ENCODE measurements around the gene RAB27B. TPM values are rescaled to one million over a fixed set of nuclear protein-coding genes. Genes with fewer than 3 reads are reported as not detected.
A peak's percentile ranks its signal among the peaks of the same experiment; 100 is the strongest.

Gene RAB27B
- total and polyA plus RNA-seq, 5 donors: under 0.01 to 0.29 (median 0.08) TPM

DNA sequence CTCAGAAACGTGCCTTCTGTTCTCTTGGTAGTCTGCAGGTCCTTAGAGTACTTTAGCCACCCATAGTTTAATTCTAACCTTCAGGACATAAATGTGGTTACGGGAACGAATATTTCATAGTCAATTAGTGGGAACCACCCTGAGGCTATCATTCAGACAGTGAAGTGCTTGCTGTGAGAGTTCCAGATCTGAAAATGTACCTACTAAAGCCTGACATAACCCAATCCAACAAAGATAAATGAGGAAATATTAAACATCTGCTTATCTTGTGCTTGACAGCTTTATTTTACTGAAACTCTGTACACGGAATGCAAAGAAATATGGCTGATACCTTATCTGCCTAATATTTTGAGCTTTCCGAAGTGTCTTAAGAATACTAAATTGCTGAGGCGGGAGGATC, 43.0 kb downstream of the RAB27B start:
- intact Hi-C loops (cut with DNase I): no loop called here
- Histone ChIP-seq H3K27ac (ENCODE audit: low read length) (no peak overlapping the region), H3K4me1 (ENCODE audit: control insufficient read depth, insufficient read depth, low read length) (no peaks in the 10 kb centered on the region), H3K4me3 (ENCODE audit: low read length) (no peak overlapping the region), H3K27me3 (ENCODE audit: control insufficient read depth, insufficient read depth) (no peaks in the 10 kb centered on the region), H3K9me3 (ENCODE audit: control insufficient read depth, low read length) (no peaks in the 10 kb centered on the region)
- DNase-seq (no peak), ATAC-seq (no peak)
- WGBS: 64% methylated on average over 6 of the region's 6 CpGs

GRCh38 chr18:54872681-54873080, 44.4 kb downstream of the RAB27B start:
- intact Hi-C loops (cut with DNase I): no loop called here
- no peaks in the 10 kb centered on the region for H3K9me3 ChIP-seq (ENCODE audit: control insufficient read depth, low read length)
- 63% methylated on average over 1 of the region's 1 CpG for WGBS
- ATAC-seq (no peak), DNase-seq (no peak)
- H3K4me1 ChIP-seq (ENCODE audit: control insufficient read depth, insufficient read depth, low read length): no peaks in the 10 kb centered on the region
- no peak overlapping the region for H3K27ac ChIP-seq (ENCODE audit: low read length)
- no peak overlapping the region for H3K4me3 ChIP-seq (ENCODE audit: low read length)
- H3K27me3 ChIP-seq (ENCODE audit: control insufficient read depth, insufficient read depth): no peaks in the 10 kb centered on the region

- intact Hi-C loops (cut with DNase I): no loop called here
- WGBS: 73% methylated on average over 2 of the region's 2 CpGs
- H3K9me3 ChIP-seq (ENCODE audit: control insufficient read depth, low read length): no peaks in the 10 kb centered on the region
- H3K4me1 ChIP-seq (ENCODE audit: control insufficient read depth, insufficient read depth, low read length): no peaks in the 10 kb centered on the region
- no peaks in the 10 kb centered on the region for H3K27me3 ChIP-seq (ENCODE audit: control insufficient read depth, insufficient read depth)
- DNase-seq (no peak), ATAC-seq (peak in 1 of 2 donors; percentile 26)
- H3K4me3 ChIP-seq (ENCODE audit: low read length): no peak overlapping the region
- H3K27ac ChIP-seq (ENCODE audit: low read length): no peak overlapping the region
These were observed 45.6 kb downstream of the RAB27B start for GRCh38 chr18:54873884-54874255.

GRCh38 chr18:54875063-54875462, 46.8 kb downstream of the RAB27B start:
- WGBS: 77% methylated on average over 3 of the region's 3 CpGs
- Histone ChIP-seq H3K9me3 (ENCODE audit: control insufficient read depth, low read length) (no peaks in the 10 kb centered on the region), H3K4me1 (ENCODE audit: control insufficient read depth, insufficient read depth, low read length) (no peaks in the 10 kb centered on the region), H3K27ac (ENCODE audit: low read length) (no peak overlapping the region), H3K27me3 (ENCODE audit: control insufficient read depth, insufficient read depth) (no peaks in the 10 kb centered on the region), H3K4me3 (ENCODE audit: low read length) (no peak overlapping the region)
- intact Hi-C loops (cut with DNase I): no loop called here
- no peak for DNase-seq
- no peak for ATAC-seq

GRCh38 chr18:54877076-54877475, 48.8 kb downstream of the RAB27B start:
- DNase-seq: no peak
- H3K4me3 ChIP-seq (ENCODE audit: low read length): no peak overlapping the region
- H3K27me3 ChIP-seq (ENCODE audit: control insufficient read depth, insufficient read depth): no peaks in the 10 kb centered on the region
- no peak for ATAC-seq
- intact Hi-C loops (cut with DNase I): no loop called here
- H3K9me3 ChIP-seq (ENCODE audit: control insufficient read depth, low read length): no peaks in the 10 kb centered on the region
- no peaks in the 10 kb centered on the region for H3K4me1 ChIP-seq (ENCODE audit: control insufficient read depth, insufficient read depth, low read length)
- no peak overlapping the region for H3K27ac ChIP-seq (ENCODE audit: low read length)
- WGBS: 95% methylated on average over 1 of the region's 1 CpG

DNA sequence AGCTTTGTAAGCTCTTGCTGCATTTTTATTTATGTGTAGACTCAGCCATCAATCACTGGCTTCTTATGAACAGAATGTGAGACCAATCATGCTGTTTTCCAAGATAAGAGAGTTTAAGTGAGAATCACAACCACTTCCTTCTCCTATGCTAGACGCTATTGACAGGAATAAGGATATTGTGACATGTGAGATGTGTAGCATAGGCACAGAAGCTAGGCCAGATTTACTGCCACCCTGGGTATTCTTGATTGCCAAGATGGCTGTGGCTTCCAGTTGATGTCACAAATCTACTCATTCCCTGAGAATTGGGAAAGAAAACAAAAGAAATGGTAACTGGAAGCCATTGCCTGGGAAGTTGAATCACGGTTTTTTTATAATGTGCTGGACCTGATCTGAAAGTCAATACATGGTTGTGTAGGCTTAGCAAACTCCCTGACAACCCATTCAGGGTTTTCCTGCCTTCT, 49.9 kb downstream of the RAB27B start:
- no peaks in the 10 kb centered on the region for H3K4me1 ChIP-seq (ENCODE audit: control insufficient read depth, insufficient read depth, low read length)
- no peak overlapping the region for H3K27ac ChIP-seq (ENCODE audit: low read length)
- no peaks in the 10 kb centered on the region for H3K27me3 ChIP-seq (ENCODE audit: control insufficient read depth, insufficient read depth)
- intact Hi-C loops (cut with DNase I): no loop called here
- H3K4me3 ChIP-seq (ENCODE audit: low read length): no peak overlapping the region
- DNase-seq: no peak
- no peak for ATAC-seq
- 66% methylated on average over 2 of the region's 2 CpGs for WGBS
- no peaks in the 10 kb centered on the region for H3K9me3 ChIP-seq (ENCODE audit: control insufficient read depth, low read length)

DNA sequence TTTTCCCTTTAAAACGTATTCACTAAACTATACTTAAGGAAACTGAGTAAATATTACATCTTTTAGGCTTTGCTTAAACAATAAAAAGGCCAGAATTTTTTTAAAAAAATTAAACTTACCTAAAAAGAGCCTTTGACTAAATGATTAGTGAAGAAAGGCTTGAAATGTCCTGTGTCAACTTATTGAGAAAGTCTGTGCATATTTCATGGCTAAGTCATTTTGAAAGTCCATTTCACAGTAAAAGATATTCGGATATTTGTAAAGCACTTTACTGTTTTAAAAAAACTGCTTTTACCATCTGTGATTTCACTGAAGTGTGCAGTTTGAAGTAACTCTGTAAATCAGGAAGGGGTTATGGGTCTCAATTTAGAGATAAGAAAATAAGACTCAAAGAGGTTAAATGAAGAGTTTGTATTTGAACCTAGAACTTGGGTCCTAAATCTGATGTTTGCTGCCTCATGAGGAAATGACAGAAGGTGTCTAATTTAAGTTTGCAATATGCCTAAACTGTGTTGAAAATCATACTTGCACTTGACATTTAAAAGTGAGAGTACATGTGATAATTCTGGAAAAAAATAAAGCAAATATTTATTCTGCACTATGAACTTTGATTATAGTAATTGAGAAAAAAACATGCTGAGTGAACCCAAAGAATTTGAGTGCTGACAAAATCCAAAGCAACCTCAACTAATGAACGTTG, 50.5 kb downstream of the RAB27B start:
- Histone ChIP-seq H3K27me3 (ENCODE audit: control insufficient read depth, insufficient read depth) (no peaks in the 10 kb centered on the region), H3K9me3 (ENCODE audit: control insufficient read depth, low read length) (no peaks in the 10 kb centered on the region), H3K4me1 (ENCODE audit: control insufficient read depth, insufficient read depth, low read length) (no peaks in the 10 kb centered on the region), H3K27ac (ENCODE audit: low read length) (no peak overlapping the region), H3K4me3 (ENCODE audit: low read length) (no peak overlapping the region)
- intact Hi-C loops (cut with DNase I): no loop called here
- ATAC-seq (no peak), DNase-seq (no peak)
- 81% methylated on average over 3 of the region's 3 CpGs for WGBS

GRCh38 chr18:54879691-54880090, 51.4 kb downstream of the RAB27B start:
- 79% methylated on average over 4 of the region's 4 CpGs for WGBS
- no peaks in the 10 kb centered on the region for H3K27me3 ChIP-seq (ENCODE audit: control insufficient read depth, insufficient read depth)
- no peaks in the 10 kb centered on the region for H3K9me3 ChIP-seq (ENCODE audit: control insufficient read depth, low read length)
- H3K4me1 ChIP-seq (ENCODE audit: control insufficient read depth, insufficient read depth, low read length): no peaks in the 10 kb centered on the region
- intact Hi-C loops (cut with DNase I): no loop called here
- H3K27ac ChIP-seq (ENCODE audit: low read length): no peak overlapping the region
- no peak overlapping the region for H3K4me3 ChIP-seq (ENCODE audit: low read length)
- ATAC-seq: no peak
- DNase-seq: no peak

DNA sequence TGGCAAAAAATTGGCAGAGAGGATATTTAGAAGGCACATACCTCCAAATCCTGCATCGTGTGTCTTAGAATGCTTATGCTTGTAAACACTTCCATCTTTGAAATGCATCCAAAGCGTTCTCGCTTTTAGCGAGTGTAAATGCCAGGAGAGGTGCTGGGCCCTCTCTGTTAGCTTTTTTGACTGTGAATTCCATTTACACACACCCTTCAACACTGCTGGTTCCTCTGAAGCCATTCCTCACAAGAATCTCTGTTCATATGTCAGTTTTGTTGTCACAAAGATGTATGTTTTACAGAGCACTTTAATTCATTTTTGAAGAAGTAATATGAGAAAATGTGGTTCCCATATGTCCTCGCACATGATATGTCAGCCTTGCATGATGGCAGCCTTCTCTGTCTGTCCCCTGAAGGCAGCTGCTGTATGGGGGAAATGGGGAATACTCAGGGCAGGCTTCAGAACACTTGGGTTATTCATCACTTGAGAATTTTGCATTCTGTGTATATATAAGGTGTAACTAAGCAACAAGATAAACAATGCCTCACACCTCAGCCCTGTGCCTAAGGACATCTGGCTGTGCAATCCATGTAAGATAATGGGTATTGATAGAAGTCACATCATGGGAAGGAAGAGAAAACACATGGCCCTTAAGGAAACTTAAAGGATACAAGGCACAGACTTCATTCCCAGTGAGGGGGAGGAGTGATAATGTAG, 52.3 kb downstream of the RAB27B start:
- 68% methylated on average over 5 of the region's 5 CpGs for WGBS
- H3K27me3 ChIP-seq (ENCODE audit: control insufficient read depth, insufficient read depth): no peaks in the 10 kb centered on the region
- no peaks in the 10 kb centered on the region for H3K9me3 ChIP-seq (ENCODE audit: control insufficient read depth, low read length)
- ATAC-seq (no peak), DNase-seq (no peak)
- H3K4me3 ChIP-seq (ENCODE audit: low read length): no peak overlapping the region
- no peak overlapping the region for H3K27ac ChIP-seq (ENCODE audit: low read length)
- no peaks in the 10 kb centered on the region for H3K4me1 ChIP-seq (ENCODE audit: control insufficient read depth, insufficient read depth, low read length)
- intact Hi-C loops (cut with DNase I): no loop called here

- no peaks in the 10 kb centered on the region for H3K9me3 ChIP-seq (ENCODE audit: control insufficient read depth, low read length)
- H3K4me1 ChIP-seq (ENCODE audit: control insufficient read depth, insufficient read depth, low read length): no peaks in the 10 kb centered on the region
- ATAC-seq: peak in 1 of 2 donors; percentile 33
- no peak overlapping the region for H3K27ac ChIP-seq (ENCODE audit: low read length)
- no peak overlapping the region for H3K4me3 ChIP-seq (ENCODE audit: low read length)
- WGBS: 45% methylated on average over 6 of the region's 6 CpGs
- H3K27me3 ChIP-seq (ENCODE audit: control insufficient read depth, insufficient read depth): no peaks in the 10 kb centered on the region
- intact Hi-C loops (cut with DNase I): no loop called here
- DNase-seq: no peak
These were observed 53.0 kb downstream of the RAB27B start for GRCh38 chr18:54881229-54881768.

DNA sequence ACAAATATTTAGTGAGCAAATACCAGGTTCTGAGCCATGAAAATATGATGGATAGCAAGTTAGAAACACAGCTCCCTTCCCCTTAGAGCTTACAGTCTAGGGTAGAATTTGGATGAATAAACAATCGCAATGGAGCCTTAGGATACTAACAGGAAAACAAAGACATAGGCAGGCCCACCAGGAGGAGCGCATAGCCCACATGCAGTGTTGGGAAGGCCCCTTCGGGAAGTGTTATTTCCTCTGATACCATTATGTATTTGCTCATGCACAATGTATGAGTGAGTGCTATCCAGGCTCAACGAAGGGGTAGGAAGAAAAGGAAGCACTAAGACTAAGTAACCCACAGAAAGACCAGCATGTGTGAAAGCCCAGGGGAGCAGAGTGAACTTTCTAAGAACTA, 54.0 kb downstream of the RAB27B start:
- Histone ChIP-seq H3K27ac (ENCODE audit: low read length) (no peak overlapping the region), H3K4me1 (ENCODE audit: control insufficient read depth, insufficient read depth, low read length) (no peaks in the 10 kb centered on the region), H3K9me3 (ENCODE audit: control insufficient read depth, low read length) (no peaks in the 10 kb centered on the region), H3K4me3 (ENCODE audit: low read length) (no peak overlapping the region), H3K27me3 (ENCODE audit: control insufficient read depth, insufficient read depth) (no peaks in the 10 kb centered on the region)
- intact Hi-C loops (cut with DNase I): no loop called here
- no peak for ATAC-seq
- DNase-seq: no peak
- WGBS: 58% methylated on average over 4 of the region's 4 CpGs

Measured in right cardiac atrium (tissue), 5 donors.